PC-3 (cell line): ENCODE data around the gene KDM2B.

Experiments
- EZH2 ChIP-seq: fragments of 300-600 bp; sonication (generic); IDR thresholded peaks from one replicate; pipeline ENCODE4 v1.6.1; 2017; ENCODE audit warnings: antibody characterized with exemption, mild to moderate bottlenecking, low read length; ENCODE audit not compliant: unreplicated experiment
- TF ChIP-seq, protein P1 (sequence below): fragments of 300-600 bp; sonication (generic); conservative IDR thresholded peaks from 2 replicates; pipeline ENCODE4 v1.5.1; 2017; ENCODE audit warnings: antibody characterized with exemption, low read depth, mild to moderate bottlenecking, low read length

DNA sequence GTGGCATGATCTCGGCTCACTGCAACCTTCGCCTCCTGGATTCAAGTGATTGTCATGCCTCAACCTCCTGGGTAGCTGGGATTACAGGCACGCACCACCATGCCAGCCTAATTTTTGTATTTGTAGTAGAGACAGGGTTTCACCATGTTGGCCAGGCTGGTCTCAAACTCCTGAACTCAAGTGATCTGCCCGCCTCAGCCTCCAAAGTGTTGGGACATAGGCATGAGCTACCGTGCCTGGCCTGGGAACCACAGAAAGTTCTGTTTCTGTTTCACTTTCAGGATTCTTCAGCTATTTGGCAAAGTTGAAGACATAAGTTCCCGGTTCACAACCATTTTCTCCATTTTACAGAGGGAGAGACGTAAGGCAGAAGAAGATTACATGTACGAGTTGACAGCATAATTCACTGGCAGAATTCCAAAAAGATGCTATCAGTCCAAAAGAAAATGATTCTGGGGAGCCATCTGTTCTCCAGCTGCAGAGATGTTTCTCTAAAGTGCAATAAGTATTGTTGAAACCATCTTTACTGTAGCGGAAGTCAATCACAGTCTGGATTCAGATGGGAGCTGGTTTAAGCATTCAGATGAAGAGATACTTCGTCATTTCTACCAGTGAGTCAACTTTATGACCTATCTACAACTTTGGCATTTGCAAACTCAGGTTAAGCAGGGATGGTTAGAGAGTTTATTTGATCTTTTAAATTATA is 189.1 kb downstream of the KDM2B start:
- TF ChIP-seq, protein P1, sequence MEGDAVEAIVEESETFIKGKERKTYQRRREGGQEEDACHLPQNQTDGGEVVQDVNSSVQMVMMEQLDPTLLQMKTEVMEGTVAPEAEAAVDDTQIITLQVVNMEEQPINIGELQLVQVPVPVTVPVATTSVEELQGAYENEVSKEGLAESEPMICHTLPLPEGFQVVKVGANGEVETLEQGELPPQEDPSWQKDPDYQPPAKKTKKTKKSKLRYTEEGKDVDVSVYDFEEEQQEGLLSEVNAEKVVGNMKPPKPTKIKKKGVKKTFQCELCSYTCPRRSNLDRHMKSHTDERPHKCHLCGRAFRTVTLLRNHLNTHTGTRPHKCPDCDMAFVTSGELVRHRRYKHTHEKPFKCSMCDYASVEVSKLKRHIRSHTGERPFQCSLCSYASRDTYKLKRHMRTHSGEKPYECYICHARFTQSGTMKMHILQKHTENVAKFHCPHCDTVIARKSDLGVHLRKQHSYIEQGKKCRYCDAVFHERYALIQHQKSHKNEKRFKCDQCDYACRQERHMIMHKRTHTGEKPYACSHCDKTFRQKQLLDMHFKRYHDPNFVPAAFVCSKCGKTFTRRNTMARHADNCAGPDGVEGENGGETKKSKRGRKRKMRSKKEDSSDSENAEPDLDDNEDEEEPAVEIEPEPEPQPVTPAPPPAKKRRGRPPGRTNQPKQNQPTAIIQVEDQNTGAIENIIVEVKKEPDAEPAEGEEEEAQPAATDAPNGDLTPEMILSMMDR, result no peak
- TF ChIP-seq EZH2, result no peak
